ENCODE measurements around the gene CPED1. TPM values are rescaled to one million over a fixed set of nuclear protein-coding genes. Genes with fewer than 3 reads are reported as not detected.

Gene CPED1
- total and polyA plus RNA-seq, 2 experiments from 2014 or later = 0.17 to 0.47 TPM

DNA sequence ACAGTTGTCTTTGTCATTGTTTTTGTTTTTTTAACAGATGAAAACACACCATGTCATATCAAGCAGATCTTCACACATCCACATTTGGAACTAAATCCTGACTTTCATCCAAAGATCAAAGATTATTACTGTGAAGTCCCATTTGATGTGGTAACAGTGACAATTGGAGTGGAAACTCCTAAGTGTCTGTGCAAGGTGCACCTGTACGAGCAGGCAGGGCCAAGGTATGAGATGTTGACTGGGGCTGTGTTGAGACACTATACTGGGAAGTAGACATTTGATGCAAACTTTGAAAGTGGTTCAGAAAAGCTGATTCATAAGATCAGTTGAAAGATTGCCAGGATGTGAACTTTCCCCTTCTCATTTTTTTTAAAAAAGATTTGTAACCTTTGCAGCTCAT lies 152.3 kb downstream of the CPED1 start:
- no peaks in the 10 kb centered on the region for H3K27me3 ChIP-seq (ENCODE audit: insufficient read depth)
- H2AFZ ChIP-seq = no peak overlapping the region
- TF ChIP-seq, protein P1, sequence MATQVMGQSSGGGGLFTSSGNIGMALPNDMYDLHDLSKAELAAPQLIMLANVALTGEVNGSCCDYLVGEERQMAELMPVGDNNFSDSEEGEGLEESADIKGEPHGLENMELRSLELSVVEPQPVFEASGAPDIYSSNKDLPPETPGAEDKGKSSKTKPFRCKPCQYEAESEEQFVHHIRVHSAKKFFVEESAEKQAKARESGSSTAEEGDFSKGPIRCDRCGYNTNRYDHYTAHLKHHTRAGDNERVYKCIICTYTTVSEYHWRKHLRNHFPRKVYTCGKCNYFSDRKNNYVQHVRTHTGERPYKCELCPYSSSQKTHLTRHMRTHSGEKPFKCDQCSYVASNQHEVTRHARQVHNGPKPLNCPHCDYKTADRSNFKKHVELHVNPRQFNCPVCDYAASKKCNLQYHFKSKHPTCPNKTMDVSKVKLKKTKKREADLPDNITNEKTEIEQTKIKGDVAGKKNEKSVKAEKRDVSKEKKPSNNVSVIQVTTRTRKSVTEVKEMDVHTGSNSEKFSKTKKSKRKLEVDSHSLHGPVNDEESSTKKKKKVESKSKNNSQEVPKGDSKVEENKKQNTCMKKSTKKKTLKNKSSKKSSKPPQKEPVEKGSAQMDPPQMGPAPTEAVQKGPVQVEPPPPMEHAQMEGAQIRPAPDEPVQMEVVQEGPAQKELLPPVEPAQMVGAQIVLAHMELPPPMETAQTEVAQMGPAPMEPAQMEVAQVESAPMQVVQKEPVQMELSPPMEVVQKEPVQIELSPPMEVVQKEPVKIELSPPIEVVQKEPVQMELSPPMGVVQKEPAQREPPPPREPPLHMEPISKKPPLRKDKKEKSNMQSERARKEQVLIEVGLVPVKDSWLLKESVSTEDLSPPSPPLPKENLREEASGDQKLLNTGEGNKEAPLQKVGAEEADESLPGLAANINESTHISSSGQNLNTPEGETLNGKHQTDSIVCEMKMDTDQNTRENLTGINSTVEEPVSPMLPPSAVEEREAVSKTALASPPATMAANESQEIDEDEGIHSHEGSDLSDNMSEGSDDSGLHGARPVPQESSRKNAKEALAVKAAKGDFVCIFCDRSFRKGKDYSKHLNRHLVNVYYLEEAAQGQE (IDR thresholded peaks at IDR 0.05; ENCODE audit: unreplicated experiment) = no peak
- TF ChIP-seq, protein P2, sequence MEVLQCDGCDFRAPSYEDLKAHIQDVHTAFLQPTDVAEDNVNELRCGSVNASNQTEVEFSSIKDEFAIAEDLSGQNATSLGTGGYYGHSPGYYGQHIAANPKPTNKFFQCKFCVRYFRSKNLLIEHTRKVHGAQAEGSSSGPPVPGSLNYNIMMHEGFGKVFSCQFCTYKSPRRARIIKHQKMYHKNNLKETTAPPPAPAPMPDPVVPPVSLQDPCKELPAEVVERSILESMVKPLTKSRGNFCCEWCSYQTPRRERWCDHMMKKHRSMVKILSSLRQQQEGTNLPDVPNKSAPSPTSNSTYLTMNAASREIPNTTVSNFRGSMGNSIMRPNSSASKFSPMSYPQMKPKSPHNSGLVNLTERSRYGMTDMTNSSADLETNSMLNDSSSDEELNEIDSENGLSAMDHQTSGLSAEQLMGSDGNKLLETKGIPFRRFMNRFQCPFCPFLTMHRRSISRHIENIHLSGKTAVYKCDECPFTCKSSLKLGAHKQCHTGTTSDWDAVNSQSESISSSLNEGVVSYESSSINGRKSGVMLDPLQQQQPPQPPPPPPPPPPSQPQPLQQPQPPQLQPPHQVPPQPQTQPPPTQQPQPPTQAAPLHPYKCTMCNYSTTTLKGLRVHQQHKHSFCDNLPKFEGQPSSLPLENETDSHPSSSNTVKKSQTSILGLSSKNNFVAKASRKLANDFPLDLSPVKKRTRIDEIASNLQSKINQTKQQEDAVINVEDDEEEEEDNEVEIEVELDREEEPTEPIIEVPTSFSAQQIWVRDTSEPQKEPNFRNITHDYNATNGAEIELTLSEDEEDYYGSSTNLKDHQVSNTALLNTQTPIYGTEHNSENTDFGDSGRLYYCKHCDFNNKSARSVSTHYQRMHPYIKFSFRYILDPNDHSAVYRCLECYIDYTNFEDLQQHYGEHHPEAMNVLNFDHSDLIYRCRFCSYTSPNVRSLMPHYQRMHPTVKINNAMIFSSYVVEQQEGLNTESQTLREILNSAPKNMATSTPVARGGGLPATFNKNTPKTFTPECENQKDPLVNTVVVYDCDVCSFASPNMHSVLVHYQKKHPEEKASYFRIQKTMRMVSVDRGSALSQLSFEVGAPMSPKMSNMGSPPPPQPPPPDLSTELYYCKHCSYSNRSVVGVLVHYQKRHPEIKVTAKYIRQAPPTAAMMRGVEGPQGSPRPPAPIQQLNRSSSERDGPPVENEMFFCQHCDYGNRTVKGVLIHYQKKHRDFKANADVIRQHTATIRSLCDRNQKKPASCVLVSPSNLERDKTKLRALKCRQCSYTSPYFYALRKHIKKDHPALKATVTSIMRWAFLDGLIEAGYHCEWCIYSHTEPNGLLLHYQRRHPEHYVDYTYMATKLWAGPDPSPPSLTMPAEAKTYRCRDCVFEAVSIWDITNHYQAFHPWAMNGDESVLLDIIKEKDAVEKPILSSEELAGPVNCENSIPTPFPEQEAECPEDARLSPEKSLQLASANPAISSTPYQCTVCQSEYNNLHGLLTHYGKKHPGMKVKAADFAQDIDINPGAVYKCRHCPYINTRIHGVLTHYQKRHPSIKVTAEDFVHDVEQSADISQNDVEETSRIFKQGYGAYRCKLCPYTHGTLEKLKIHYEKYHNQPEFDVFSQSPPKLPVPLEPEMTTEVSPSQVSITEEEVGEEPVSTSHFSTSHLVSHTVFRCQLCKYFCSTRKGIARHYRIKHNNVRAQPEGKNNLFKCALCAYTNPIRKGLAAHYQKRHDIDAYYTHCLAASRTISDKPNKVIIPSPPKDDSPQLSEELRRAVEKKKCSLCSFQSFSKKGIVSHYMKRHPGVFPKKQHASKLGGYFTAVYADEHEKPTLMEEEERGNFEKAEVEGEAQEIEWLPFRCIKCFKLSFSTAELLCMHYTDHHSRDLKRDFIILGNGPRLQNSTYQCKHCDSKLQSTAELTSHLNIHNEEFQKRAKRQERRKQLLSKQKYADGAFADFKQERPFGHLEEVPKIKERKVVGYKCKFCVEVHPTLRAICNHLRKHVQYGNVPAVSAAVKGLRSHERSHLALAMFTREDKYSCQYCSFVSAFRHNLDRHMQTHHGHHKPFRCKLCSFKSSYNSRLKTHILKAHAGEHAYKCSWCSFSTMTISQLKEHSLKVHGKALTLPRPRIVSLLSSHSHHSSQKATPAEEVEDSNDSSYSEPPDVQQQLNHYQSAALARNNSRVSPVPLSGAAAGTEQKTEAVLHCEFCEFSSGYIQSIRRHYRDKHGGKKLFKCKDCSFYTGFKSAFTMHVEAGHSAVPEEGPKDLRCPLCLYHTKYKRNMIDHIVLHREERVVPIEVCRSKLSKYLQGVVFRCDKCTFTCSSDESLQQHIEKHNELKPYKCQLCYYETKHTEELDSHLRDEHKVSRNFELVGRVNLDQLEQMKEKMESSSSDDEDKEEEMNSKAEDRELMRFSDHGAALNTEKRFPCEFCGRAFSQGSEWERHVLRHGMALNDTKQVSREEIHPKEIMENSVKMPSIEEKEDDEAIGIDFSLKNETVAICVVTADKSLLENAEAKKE (CRISPR knock-in tag; IDR thresholded peaks at IDR 0.05) = no peak
- TF ChIP-seq POLR2AphosphoS5 (IDR thresholded peaks at IDR 0.05; ENCODE audit: low read depth) = no peak
- TF ChIP-seq, protein P3, sequence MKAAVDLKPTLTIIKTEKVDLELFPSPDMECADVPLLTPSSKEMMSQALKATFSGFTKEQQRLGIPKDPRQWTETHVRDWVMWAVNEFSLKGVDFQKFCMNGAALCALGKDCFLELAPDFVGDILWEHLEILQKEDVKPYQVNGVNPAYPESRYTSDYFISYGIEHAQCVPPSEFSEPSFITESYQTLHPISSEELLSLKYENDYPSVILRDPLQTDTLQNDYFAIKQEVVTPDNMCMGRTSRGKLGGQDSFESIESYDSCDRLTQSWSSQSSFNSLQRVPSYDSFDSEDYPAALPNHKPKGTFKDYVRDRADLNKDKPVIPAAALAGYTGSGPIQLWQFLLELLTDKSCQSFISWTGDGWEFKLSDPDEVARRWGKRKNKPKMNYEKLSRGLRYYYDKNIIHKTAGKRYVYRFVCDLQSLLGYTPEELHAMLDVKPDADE (IDR thresholded peaks at IDR 0.05) = no peak
- TF ChIP-seq EZH2phosphoT487 (IDR thresholded peaks at IDR 0.05; ENCODE audit: unreplicated experiment) = no peak
- no peak for TF ChIP-seq STAT1 (IDR thresholded peaks at IDR 0.05; ENCODE audit: unreplicated experiment)
- TF ChIP-seq EZH2 (IDR thresholded peaks at IDR 0.05; ENCODE audit: low read depth, unreplicated experiment) = no peak
- TF ChIP-seq, protein P4, sequence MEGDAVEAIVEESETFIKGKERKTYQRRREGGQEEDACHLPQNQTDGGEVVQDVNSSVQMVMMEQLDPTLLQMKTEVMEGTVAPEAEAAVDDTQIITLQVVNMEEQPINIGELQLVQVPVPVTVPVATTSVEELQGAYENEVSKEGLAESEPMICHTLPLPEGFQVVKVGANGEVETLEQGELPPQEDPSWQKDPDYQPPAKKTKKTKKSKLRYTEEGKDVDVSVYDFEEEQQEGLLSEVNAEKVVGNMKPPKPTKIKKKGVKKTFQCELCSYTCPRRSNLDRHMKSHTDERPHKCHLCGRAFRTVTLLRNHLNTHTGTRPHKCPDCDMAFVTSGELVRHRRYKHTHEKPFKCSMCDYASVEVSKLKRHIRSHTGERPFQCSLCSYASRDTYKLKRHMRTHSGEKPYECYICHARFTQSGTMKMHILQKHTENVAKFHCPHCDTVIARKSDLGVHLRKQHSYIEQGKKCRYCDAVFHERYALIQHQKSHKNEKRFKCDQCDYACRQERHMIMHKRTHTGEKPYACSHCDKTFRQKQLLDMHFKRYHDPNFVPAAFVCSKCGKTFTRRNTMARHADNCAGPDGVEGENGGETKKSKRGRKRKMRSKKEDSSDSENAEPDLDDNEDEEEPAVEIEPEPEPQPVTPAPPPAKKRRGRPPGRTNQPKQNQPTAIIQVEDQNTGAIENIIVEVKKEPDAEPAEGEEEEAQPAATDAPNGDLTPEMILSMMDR (conservative IDR thresholded peaks at IDR 0.05; ENCODE audit: low read depth in 2 of 2) = no peak
- no peak for TF ChIP-seq JUNB (IDR thresholded peaks at IDR 0.05; ENCODE audit: unreplicated experiment)
- no peak for TF ChIP-seq CREB1 (CRISPR knock-in tag; IDR thresholded peaks at IDR 0.05; ENCODE audit: low read depth)
- no peak for TF ChIP-seq NANOG (IDR thresholded peaks at IDR 0.05; ENCODE audit: borderline replicate concordance)
- no peak for TF ChIP-seq ZNF114 (CRISPR knock-in tag; IDR thresholded peaks at IDR 0.05)
- TF ChIP-seq ZNF331 (CRISPR knock-in tag; IDR thresholded peaks at IDR 0.05; ENCODE audit: low read depth) = no peak
- no peak overlapping the region for H3K4me3 ChIP-seq
- H3K4me3 Mint-ChIP-seq = no peak overlapping the region
- no peaks in the 10 kb centered on the region for H3K27me3 Mint-ChIP-seq (ENCODE audit: insufficient read depth, low read depth, poor library complexity)
- H3K4me1 ChIP-seq (ENCODE audit: insufficient read depth) = no peaks in the 10 kb centered on the region
- H3K79me2 ChIP-seq (replicated peaks; ENCODE audit: insufficient read depth) = no peaks in the 10 kb centered on the region
- H3K9me2 ChIP-seq (ENCODE audit: insufficient read depth) = no peaks in the 10 kb centered on the region
- no peak overlapping the region for H3K4me2 ChIP-seq
- H3K27ac ChIP-seq (ENCODE audit: low read depth) = no peak overlapping the region
- H3K36me3 Mint-ChIP-seq (ENCODE audit: low read depth) = no peaks in the 10 kb centered on the region
- no peaks in the 10 kb centered on the region for H4K20me1 ChIP-seq (replicated peaks; ENCODE audit: insufficient read depth)
- DNase-seq (ENCODE audit: low spot score) (no peak), ATAC-seq (no peak)
- H3F3A ChIP-seq (replicated peaks; ENCODE audit: low read depth) = no peaks in the 10 kb centered on the region
- H3K27ac Mint-ChIP-seq = no peak overlapping the region
- no peaks in the 10 kb centered on the region for H3K36me3 ChIP-seq (ENCODE audit: insufficient read depth)
- H3K9me3 Mint-ChIP-seq = no peaks in the 10 kb centered on the region
- H3K4me1 Mint-ChIP-seq = no peaks in the 10 kb centered on the region

Measured in GM23338 (cell line).